CD4-positive, alpha-beta T cell treated with Interleukin-15 for 1 hour (primary cell): Measurements from ENCODE around the gene CA10.

Source experiments
- DNase-seq: peaks from one replicate; pipeline ENCODE4 v3.0.0-alpha.2; 2020

Gene CA10

GRCh38 chr17:52145476-52145875 lies 13.0 kb downstream of the CA10 start:
- DNase-seq, result no peak

- no peak for DNase-seq
Observed at GRCh38 chr17:52143542-52143941, 15.0 kb downstream of the CA10 start.

- no peak for DNase-seq
Observed at GRCh38 chr17:52140601-52141000, 17.9 kb downstream of the CA10 start.

GRCh38 chr17:52138752-52139151 lies 19.8 kb downstream of the CA10 start:
- no peak for DNase-seq

- DNase-seq, result no peak
Observed at GRCh38 chr17:52138350-52138749, 20.2 kb downstream of the CA10 start.

GRCh38 chr17:52136166-52136565 lies 22.3 kb downstream of the CA10 start:
- DNase-seq, result no peak

GRCh38 chr17:52134641-52135040 lies 23.9 kb downstream of the CA10 start:
- DNase-seq, result no peak

- DNase-seq, result no peak
Observed at GRCh38 chr17:52128721-52129120, 29.8 kb downstream of the CA10 start.

- DNase-seq, result no peak
Observed at GRCh38 chr17:52124993-52125392, 33.5 kb downstream of the CA10 start.

- DNase-seq, result no peak
Observed at GRCh38 chr17:52124561-52124960, 34.0 kb downstream of the CA10 start.

- DNase-seq, result no peak
Observed at GRCh38 chr17:52120465-52120864, 38.0 kb downstream of the CA10 start.

GRCh38 chr17:52110923-52111581 lies 47.5 kb downstream of the CA10 start:
- no peak for DNase-seq

- no peak for DNase-seq
Observed at GRCh38 chr17:52106638-52107261, 51.8 kb downstream of the CA10 start.

GRCh38 chr17:52106072-52106471 lies 52.4 kb downstream of the CA10 start:
- DNase-seq, result no peak

GRCh38 chr17:52105591-52105990 lies 52.9 kb downstream of the CA10 start:
- no peak for DNase-seq

- no peak for DNase-seq
Observed at GRCh38 chr17:52096056-52096455, 62.5 kb downstream of the CA10 start.

GRCh38 chr17:52084176-52084575 lies 74.3 kb downstream of the CA10 start:
- DNase-seq, result no peak

GRCh38 chr17:52079496-52079895 lies 79.0 kb downstream of the CA10 start:
- DNase-seq, result no peak

- no peak for DNase-seq
Observed at GRCh38 chr17:52071712-52072111, 86.8 kb downstream of the CA10 start.

- no peak for DNase-seq
Observed at GRCh38 chr17:52064791-52065211, 93.7 kb downstream of the CA10 start.

- no peak for DNase-seq
Observed at GRCh38 chr17:52049496-52049895, 109.0 kb downstream of the CA10 start.

- no peak for DNase-seq
Observed at GRCh38 chr17:52049051-52049450, 109.5 kb downstream of the CA10 start.

GRCh38 chr17:52048137-52048898 lies 110.2 kb downstream of the CA10 start:
- no peak for DNase-seq

GRCh38 chr17:52047086-52047485 lies 111.4 kb downstream of the CA10 start:
- no peak for DNase-seq
